Panc1 (cell line): ENCODE measurements around the gene APBB2. TPM values are rescaled to one million over a fixed set of nuclear protein-coding genes. Genes with fewer than 3 reads are reported as not detected.

ENCODE experiments used
- ATAC-seq: fragments of 200-7000 bp; cut with Tn5 transposase; 2 replicates; pipeline ENCODE4 v1.9.1; 2020; ENCODE audit warnings: mild to moderate bottlenecking, moderate library complexity
- BruUV-seq: library from RNA; stranded (reverse); fragments of 400-500 nt; replicated peaks from 2 replicates; lab custom pipeline; 2021; lab: Mats Ljungman, UMichigan
- CTCF ChIA-PET: fragments of 300-600 bp; sonication (Branson Sonifier 250); formaldehyde crosslinking; loops from one replicate; lab custom pipeline; 2022; ENCODE audit warnings: antibody characterized with exemption; lab: Charles Lee
- POLR2A ChIA-PET: fragments of 300-600 bp; sonication (Branson Sonifier 250); formaldehyde crosslinking; loops from one replicate; lab custom pipeline; 2022; ENCODE audit warnings: antibody characterized with exemption; lab: Charles Lee
- DNase-seq: peaks from one replicate; pipeline ENCODE4 v3.0.0-alpha.2; 2010; ENCODE audit warnings: low read depth, low spot score
- H3K27ac ChIP-seq: 2 replicates; pipeline ENCODE4 v1.5.1; 2011; ENCODE audit warnings: mild to moderate bottlenecking, low read length, inconsistent platforms
- H3K27me3 ChIP-seq: fragments of 200-500 bp; sonication (Bioruptor generic); 2 replicates; pipeline ENCODE4 v1.6.0; 2014; ENCODE audit warnings: low read length, inconsistent platforms; ENCODE audit not compliant: control insufficient read depth, insufficient read depth
- H3K36me3 ChIP-seq: fragments of 200-500 bp; sonication (Bioruptor generic); 2 replicates; pipeline ENCODE4 v1.5.1; 2014; ENCODE audit warnings: inconsistent platforms, mild to moderate bottlenecking, low read length, moderate library complexity; ENCODE audit not compliant: control insufficient read depth, insufficient read depth
- H3K4me1 ChIP-seq: 2 replicates; pipeline ENCODE4 v1.5.1; 2011; ENCODE audit warnings: inconsistent platforms, mild to moderate bottlenecking, low read length, moderate library complexity; ENCODE audit not compliant: control insufficient read depth, insufficient read depth
- H3K4me3 ChIP-seq, 2 experiments: 2 replicates each; pipeline ENCODE4 v1.5.1; 2011 to 2012; ENCODE audit warnings: low read depth in 2 of 2, low read length in 2 of 2, mild to moderate bottlenecking in 2 of 2, inconsistent platforms in 1 of 2, moderate library complexity in 1 of 2
- H3K9me3 ChIP-seq: fragments of 200-500 bp; sonication (Bioruptor generic); 2 replicates; pipeline ENCODE4 v1.5.1; 2014; ENCODE audit warnings: low read depth, mild to moderate bottlenecking, inconsistent platforms, low read length, moderate library complexity; ENCODE audit not compliant: control insufficient read depth, insufficient read depth
- CTCF ChIP-seq: fragments of 450-650 bp; IDR thresholded peaks from 2 replicates; pipeline ENCODE4 v1.5.1; 2017; ENCODE audit warnings: mild to moderate bottlenecking
- POLR2AphosphoS5 ChIP-seq: IDR thresholded peaks from 2 replicates; pipeline ENCODE4 v1.6.1; 2012; ENCODE audit warnings: mild to moderate bottlenecking, low read depth, low read length, moderate library complexity
- SIN3A ChIP-seq: IDR thresholded peaks from 2 replicates; pipeline ENCODE4 v1.6.1; 2012; ENCODE audit warnings: low read depth, mild to moderate bottlenecking, low read length, moderate library complexity, borderline replicate concordance; ENCODE audit not compliant: insufficient read depth
- TCF7L2 ChIP-seq: IDR thresholded peaks from 2 replicates; pipeline ENCODE4 v1.6.1; 2011; ENCODE audit warnings: mild to moderate bottlenecking, low read depth, low read length, inconsistent platforms
- in situ Hi-C: cut with HindIII; loops from 2 replicates; pipeline ENCODE4 v1.10.0; 2016; ENCODE audit warnings: low sequenced_read_pairs, low pct_unique_long_range_greater_than_20kb
- intact Hi-C: fragments of 100-400 bp; cut with micrococcal nuclease; formaldehyde crosslinking; loops from one replicate; pipeline ENCODE4 v1.10.0; 2022; ENCODE audit not compliant: unreplicated experiment
- total RNA-seq: library from RNA; stranded (reverse); gene quantifications from one replicate; pipeline ENCODE4 v1.2.1, GENCODE V29; 2021; ENCODE audit not compliant: unreplicated experiment
- TF ChIP-seq, protein P1 (sequence below), 2 experiments: IDR thresholded peaks; 2 replicates each; pipeline ENCODE4 v1.6.1; 2011 to 2012; ENCODE audit warnings: low read depth in 2 of 2, control low read depth in 1 of 2, low read length in 1 of 2, mild to moderate bottlenecking in 1 of 2, moderate library complexity in 1 of 2; ENCODE audit not compliant: insufficient read depth in 1 of 2

APBB2 gene
- total RNA-seq, 1 experiment from 2014 or later, result 27.1 TPM

- in situ Hi-C loops, result no loop called here
- BruUV-seq, result no TSS peak
- intact Hi-C loops, result loop anchor here (10.0 kb wide), 1 partner anchor 63 kb away; no protein-coding TSS in a partner anchor
- ChIA-PET CTCF (no interaction called here), POLR2A (no interaction called here)
- no peaks in the 10 kb centered on the region for H3K36me3 ChIP-seq
- H3K9me3 ChIP-seq, result no peaks in the 10 kb centered on the region
- ATAC-seq (no peak), DNase-seq (no peak)
- no peak for TF ChIP-seq SIN3A
- no peak for TF ChIP-seq TCF7L2
- TF ChIP-seq, protein P1, sequence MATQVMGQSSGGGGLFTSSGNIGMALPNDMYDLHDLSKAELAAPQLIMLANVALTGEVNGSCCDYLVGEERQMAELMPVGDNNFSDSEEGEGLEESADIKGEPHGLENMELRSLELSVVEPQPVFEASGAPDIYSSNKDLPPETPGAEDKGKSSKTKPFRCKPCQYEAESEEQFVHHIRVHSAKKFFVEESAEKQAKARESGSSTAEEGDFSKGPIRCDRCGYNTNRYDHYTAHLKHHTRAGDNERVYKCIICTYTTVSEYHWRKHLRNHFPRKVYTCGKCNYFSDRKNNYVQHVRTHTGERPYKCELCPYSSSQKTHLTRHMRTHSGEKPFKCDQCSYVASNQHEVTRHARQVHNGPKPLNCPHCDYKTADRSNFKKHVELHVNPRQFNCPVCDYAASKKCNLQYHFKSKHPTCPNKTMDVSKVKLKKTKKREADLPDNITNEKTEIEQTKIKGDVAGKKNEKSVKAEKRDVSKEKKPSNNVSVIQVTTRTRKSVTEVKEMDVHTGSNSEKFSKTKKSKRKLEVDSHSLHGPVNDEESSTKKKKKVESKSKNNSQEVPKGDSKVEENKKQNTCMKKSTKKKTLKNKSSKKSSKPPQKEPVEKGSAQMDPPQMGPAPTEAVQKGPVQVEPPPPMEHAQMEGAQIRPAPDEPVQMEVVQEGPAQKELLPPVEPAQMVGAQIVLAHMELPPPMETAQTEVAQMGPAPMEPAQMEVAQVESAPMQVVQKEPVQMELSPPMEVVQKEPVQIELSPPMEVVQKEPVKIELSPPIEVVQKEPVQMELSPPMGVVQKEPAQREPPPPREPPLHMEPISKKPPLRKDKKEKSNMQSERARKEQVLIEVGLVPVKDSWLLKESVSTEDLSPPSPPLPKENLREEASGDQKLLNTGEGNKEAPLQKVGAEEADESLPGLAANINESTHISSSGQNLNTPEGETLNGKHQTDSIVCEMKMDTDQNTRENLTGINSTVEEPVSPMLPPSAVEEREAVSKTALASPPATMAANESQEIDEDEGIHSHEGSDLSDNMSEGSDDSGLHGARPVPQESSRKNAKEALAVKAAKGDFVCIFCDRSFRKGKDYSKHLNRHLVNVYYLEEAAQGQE (IDR thresholded peaks at IDR 0.05; ENCODE audit: insufficient read depth in 1 of 2, low read depth in 2 of 2, low read length in 1 of 2), result no peak
- no peak for TF ChIP-seq POLR2AphosphoS5
- no peak for TF ChIP-seq CTCF
- H3K27ac ChIP-seq, result peak overlapping the region; percentile 80
- H3K27me3 ChIP-seq, result no peaks in the 10 kb centered on the region
- no peak overlapping the region for H3K4me3 ChIP-seq
- H3K4me1 ChIP-seq, result peaks cover 32% of the 10 kb centered on the region
Measured at GRCh38 chr4:41141900-41142299, 72.4 kb downstream of the APBB2 start.

GRCh38 chr4:41140410-41140809, 73.9 kb downstream of the APBB2 start:
- TF ChIP-seq, protein P1 (IDR thresholded peaks at IDR 0.05; ENCODE audit: insufficient read depth in 1 of 2, low read depth in 2 of 2, low read length in 1 of 2), result no peak
- TF ChIP-seq POLR2AphosphoS5 (no peak), CTCF (no peak), TCF7L2 (no peak), SIN3A (no peak)
- intact Hi-C loops (loop anchor here (10.0 kb wide), 1 partner anchor 64 kb away; no protein-coding TSS in a partner anchor), in situ Hi-C loops (no loop called here)
- POLR2A ChIA-PET, result no interaction called here
- Histone ChIP-seq H3K4me1 (peaks cover 33% of the 10 kb centered on the region), H3K27ac (no peak overlapping the region), H3K9me3 (no peaks in the 10 kb centered on the region), H3K36me3 (no peaks in the 10 kb centered on the region), H3K27me3 (no peaks in the 10 kb centered on the region), H3K4me3 (no peak overlapping the region)
- no peak for DNase-seq
- ATAC-seq, result no peak
- no TSS peak for BruUV-seq
- CTCF ChIA-PET, result no interaction called here
